Keratinocyte (primary cell): Measurements from ENCODE around the gene NKD1. TPM values are rescaled to one million over a fixed set of nuclear protein-coding genes. Genes with fewer than 3 reads are reported as not detected.

Experiments
- DNase-seq: peaks from one replicate; pipeline ENCODE4 v3.0.0-alpha.2; 2011; ENCODE audit warnings: low read depth, missing footprints, low spot score
- FAIRE-seq: peaks from 2 replicates; lab custom pipeline; 2011; peaks lifted over from hg19 to GRCh38; lab: Jason Lieb, UNC
- H2AFZ ChIP-seq: 2 replicates; pipeline ENCODE4 v1.6.0; 2012; ENCODE audit warnings: low read length, control low read depth, inconsistent platforms; ENCODE audit not compliant: control insufficient read depth
- H3K27ac ChIP-seq: 2 replicates; pipeline ENCODE4 v1.5.1; 2011; ENCODE audit warnings: low read length; ENCODE audit not compliant: control insufficient read depth, insufficient read depth
- H3K27me3 ChIP-seq: 3 replicates; pipeline ENCODE4 v1.6.0; 2011; ENCODE audit warnings: low read length; ENCODE audit not compliant: control insufficient read depth, insufficient read depth; ENCODE audit errors: extremely low read depth
- H3K36me3 ChIP-seq, 2 experiments: 2 replicates in 1 of 2; 3 replicates in 1 of 2; pipeline ENCODE4 v1.5.1; 2011; ENCODE audit warnings: low read length in 2 of 2, mild to moderate bottlenecking in 1 of 2; ENCODE audit not compliant: control insufficient read depth in 2 of 2, insufficient read depth in 2 of 2; ENCODE audit errors: extremely low read depth in 1 of 2
- H3K4me1 ChIP-seq: 3 replicates; pipeline ENCODE4 v1.5.1; 2011; ENCODE audit warnings: low read length; ENCODE audit not compliant: control insufficient read depth, insufficient read depth; ENCODE audit errors: extremely low read depth
- H3K4me2 ChIP-seq: 3 replicates; pipeline ENCODE4 v1.6.0; 2011; ENCODE audit warnings: low read depth, low read length; ENCODE audit not compliant: control insufficient read depth, insufficient read depth; ENCODE audit errors: extremely low read depth
- H3K4me3 ChIP-seq, 3 experiments: fragments of 200-600 bp in 1 of 3; sonication (generic) in 1 of 3; 2 replicates in 2 of 3; 3 replicates in 1 of 3; pipeline ENCODE4 v1.5.1; 2011 to 2016; ENCODE audit warnings: low read length in 3 of 3, mild to moderate bottlenecking in 3 of 3, control low read depth in 2 of 3, inconsistent platforms in 1 of 3, low read depth in 1 of 3, mixed read lengths in 1 of 3, mixed run types in 1 of 3, moderate library complexity in 1 of 3; ENCODE audit not compliant: control insufficient read depth in 2 of 3, insufficient read depth in 2 of 3; ENCODE audit errors: extremely low read depth in 1 of 3
- H3K79me2 ChIP-seq: 2 replicates; pipeline ENCODE4 v1.6.0; 2012; ENCODE audit warnings: low read length; ENCODE audit not compliant: control insufficient read depth, insufficient read depth
- H3K9ac ChIP-seq: 3 replicates; pipeline ENCODE4 v1.6.0; 2011; ENCODE audit warnings: low read length; ENCODE audit not compliant: control insufficient read depth, insufficient read depth; ENCODE audit errors: extremely low read depth
- H3K9me1 ChIP-seq: 3 replicates; pipeline ENCODE4 v1.6.0; 2011; ENCODE audit warnings: low read length; ENCODE audit not compliant: control insufficient read depth, insufficient read depth; ENCODE audit errors: extremely low read depth
- H3K9me3 ChIP-seq: 2 replicates; pipeline ENCODE4 v1.5.1; 2012; ENCODE audit warnings: low read depth, low read length; ENCODE audit not compliant: control insufficient read depth
- H4K20me1 ChIP-seq: 3 replicates; pipeline ENCODE4 v1.6.0; 2011; ENCODE audit warnings: low read length; ENCODE audit not compliant: control insufficient read depth, insufficient read depth; ENCODE audit errors: extremely low read depth
- CTCF ChIP-seq, 3 experiments: IDR thresholded peaks in 1 of 3; conservative IDR thresholded peaks in 1 of 3; optimal IDR thresholded peaks in 1 of 3; 2 replicates in 2 of 3; 3 replicates in 1 of 3; pipeline versions ENCODE3 to v1.5.1; 2011; ENCODE audit warnings: low read length in 3 of 3, mild to moderate bottlenecking in 3 of 3, moderate library complexity in 2 of 3, control low read depth in 1 of 3, inconsistent platforms in 1 of 3; ENCODE audit not compliant: insufficient read depth in 2 of 3; ENCODE audit errors: extremely low read depth in 1 of 3
- EZH2 ChIP-seq: IDR thresholded peaks from one replicate; pipeline ENCODE4 v1.6.1; 2012; ENCODE audit warnings: inconsistent platforms, mild to moderate bottlenecking, low read length, moderate library complexity
- dilution Hi-C: fragments of 300-500 bp; cut with MboI; formaldehyde crosslinking; loops from one replicate; pipeline ENCODE4 v1.7.0; 2020; ENCODE audit warnings: low sequenced_read_pairs; ENCODE audit not compliant: extremely low pct_ligation_motif_present
- polyA plus RNA-seq, 5 experiments: library from polyadenylated mRNA; depleted of rRNA in 3 of 5; stranded (reverse) in 3 of 5; stranded (forward) in 1 of 5; unstranded in 1 of 5; fragments of >200 nt; gene quantifications; 1 replicate in 1 of 5; 2 replicates in 3 of 5; 3 replicates in 1 of 5; pipeline versions ENCODE4 v1.2.1 to v1.2.3, GENCODE V29; 2011 to 2012; ENCODE audit warnings: missing spikeins in 2 of 5, low read depth in 1 of 5, low replicate concordance in 1 of 5

Gene NKD1
- polyA plus RNA-seq, 1 donor (not counting 4 experiments of a cell fraction or from before 2014, with no cell fraction given) = 0.62 TPM

- Histone ChIP-seq H3K9me1 (no peaks in the 10 kb centered on the region), H3K4me3 (no peak overlapping the region), H3K9me3 (peaks cover 9% of the 10 kb centered on the region), H3K4me1 (peaks cover 4% of the 10 kb centered on the region), H4K20me1 (no peaks in the 10 kb centered on the region), H2AFZ (no peak overlapping the region), H3K9ac (no peak overlapping the region), H3K36me3 (no peaks in the 10 kb centered on the region), H3K27ac (no peak overlapping the region), H3K27me3 (no peaks in the 10 kb centered on the region), H3K79me2 (no peaks in the 10 kb centered on the region), H3K4me2 (no peak overlapping the region)
- FAIRE-seq (no peak), DNase-seq (no peak)
- dilution Hi-C loops = no loop called here
- no peak for TF ChIP-seq EZH2
- TF ChIP-seq CTCF (optimal IDR thresholded peaks at IDR 0.05 in 1 of 3, IDR thresholded peaks at IDR 0.05 in 1 of 3, conservative IDR thresholded peaks at IDR 0.05 in 1 of 3; ENCODE audit: extremely low read depth in 1 of 3, insufficient read depth in 2 of 3, low read length in 3 of 3) = no peak
These were observed 121.5 kb downstream of the NKD1 start for GRCh38 chr16:50669741-50670140.

GRCh38 chr16:50670476-50670875, 122.3 kb downstream of the NKD1 start:
- H3K4me2 ChIP-seq = no peak overlapping the region
- FAIRE-seq (no peak), DNase-seq (no peak)
- no peaks in the 10 kb centered on the region for H4K20me1 ChIP-seq
- no peaks in the 10 kb centered on the region for H3K36me3 ChIP-seq
- no peak overlapping the region for H3K9ac ChIP-seq
- H2AFZ ChIP-seq = no peak overlapping the region
- dilution Hi-C loops = no loop called here
- H3K79me2 ChIP-seq = no peaks in the 10 kb centered on the region
- peaks cover 9% of the 10 kb centered on the region for H3K9me3 ChIP-seq
- TF ChIP-seq EZH2 (no peak), CTCF (optimal IDR thresholded peaks at IDR 0.05 in 1 of 3, IDR thresholded peaks at IDR 0.05 in 1 of 3, conservative IDR thresholded peaks at IDR 0.05 in 1 of 3; ENCODE audit: extremely low read depth in 1 of 3, insufficient read depth in 2 of 3, low read length in 3 of 3) (no peak)
- no peak overlapping the region for H3K4me3 ChIP-seq
- H3K9me1 ChIP-seq = no peaks in the 10 kb centered on the region
- H3K4me1 ChIP-seq = no peaks in the 10 kb centered on the region
- H3K27ac ChIP-seq = no peak overlapping the region
- H3K27me3 ChIP-seq = no peaks in the 10 kb centered on the region
